ENCODE data around the gene AQP1.

- TF ChIP-seq CTCF (IDR thresholded peaks at IDR 0.05) (no peak), POLR2A (IDR thresholded peaks at IDR 0.05) (no peak)
Observed at GRCh38 chr7:30950197-30950596, 38.5 kb downstream of the AQP1 start.
